Measurements from ENCODE around the gene SERTAD3. TPM values are rescaled to one million over a fixed set of nuclear protein-coding genes. Genes with fewer than 3 reads are reported as not detected.

SERTAD3 gene
- total RNA-seq, 1 donor from 2014 or later: 40.3 TPM

GRCh38 chr19:40421993-40422747 is 22.0 kb downstream of the SERTAD3 start:
- peaks cover 32% of the 10 kb centered on the region for H3K4me1 Mint-ChIP-seq (ENCODE audit: low read depth)
- peak overlapping the region; percentile 84 for H3K27ac Mint-ChIP-seq (ENCODE audit: unreplicated experiment)
- TF ChIP-seq, protein P1, sequence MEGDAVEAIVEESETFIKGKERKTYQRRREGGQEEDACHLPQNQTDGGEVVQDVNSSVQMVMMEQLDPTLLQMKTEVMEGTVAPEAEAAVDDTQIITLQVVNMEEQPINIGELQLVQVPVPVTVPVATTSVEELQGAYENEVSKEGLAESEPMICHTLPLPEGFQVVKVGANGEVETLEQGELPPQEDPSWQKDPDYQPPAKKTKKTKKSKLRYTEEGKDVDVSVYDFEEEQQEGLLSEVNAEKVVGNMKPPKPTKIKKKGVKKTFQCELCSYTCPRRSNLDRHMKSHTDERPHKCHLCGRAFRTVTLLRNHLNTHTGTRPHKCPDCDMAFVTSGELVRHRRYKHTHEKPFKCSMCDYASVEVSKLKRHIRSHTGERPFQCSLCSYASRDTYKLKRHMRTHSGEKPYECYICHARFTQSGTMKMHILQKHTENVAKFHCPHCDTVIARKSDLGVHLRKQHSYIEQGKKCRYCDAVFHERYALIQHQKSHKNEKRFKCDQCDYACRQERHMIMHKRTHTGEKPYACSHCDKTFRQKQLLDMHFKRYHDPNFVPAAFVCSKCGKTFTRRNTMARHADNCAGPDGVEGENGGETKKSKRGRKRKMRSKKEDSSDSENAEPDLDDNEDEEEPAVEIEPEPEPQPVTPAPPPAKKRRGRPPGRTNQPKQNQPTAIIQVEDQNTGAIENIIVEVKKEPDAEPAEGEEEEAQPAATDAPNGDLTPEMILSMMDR (IDR thresholded peaks at IDR 0.05): no peak
- peaks cover 6% of the 10 kb centered on the region for H3K36me3 Mint-ChIP-seq (ENCODE audit: low read depth)
- H3K4me3 Mint-ChIP-seq (ENCODE audit: unreplicated experiment): peak overlapping the region; percentile 4
- no peak for DNase-seq (ENCODE audit: low spot score)
- no peaks in the 10 kb centered on the region for H3K27me3 Mint-ChIP-seq (ENCODE audit: low read depth)
- no peaks in the 10 kb centered on the region for H3K9me3 Mint-ChIP-seq (ENCODE audit: low read depth)

DNA sequence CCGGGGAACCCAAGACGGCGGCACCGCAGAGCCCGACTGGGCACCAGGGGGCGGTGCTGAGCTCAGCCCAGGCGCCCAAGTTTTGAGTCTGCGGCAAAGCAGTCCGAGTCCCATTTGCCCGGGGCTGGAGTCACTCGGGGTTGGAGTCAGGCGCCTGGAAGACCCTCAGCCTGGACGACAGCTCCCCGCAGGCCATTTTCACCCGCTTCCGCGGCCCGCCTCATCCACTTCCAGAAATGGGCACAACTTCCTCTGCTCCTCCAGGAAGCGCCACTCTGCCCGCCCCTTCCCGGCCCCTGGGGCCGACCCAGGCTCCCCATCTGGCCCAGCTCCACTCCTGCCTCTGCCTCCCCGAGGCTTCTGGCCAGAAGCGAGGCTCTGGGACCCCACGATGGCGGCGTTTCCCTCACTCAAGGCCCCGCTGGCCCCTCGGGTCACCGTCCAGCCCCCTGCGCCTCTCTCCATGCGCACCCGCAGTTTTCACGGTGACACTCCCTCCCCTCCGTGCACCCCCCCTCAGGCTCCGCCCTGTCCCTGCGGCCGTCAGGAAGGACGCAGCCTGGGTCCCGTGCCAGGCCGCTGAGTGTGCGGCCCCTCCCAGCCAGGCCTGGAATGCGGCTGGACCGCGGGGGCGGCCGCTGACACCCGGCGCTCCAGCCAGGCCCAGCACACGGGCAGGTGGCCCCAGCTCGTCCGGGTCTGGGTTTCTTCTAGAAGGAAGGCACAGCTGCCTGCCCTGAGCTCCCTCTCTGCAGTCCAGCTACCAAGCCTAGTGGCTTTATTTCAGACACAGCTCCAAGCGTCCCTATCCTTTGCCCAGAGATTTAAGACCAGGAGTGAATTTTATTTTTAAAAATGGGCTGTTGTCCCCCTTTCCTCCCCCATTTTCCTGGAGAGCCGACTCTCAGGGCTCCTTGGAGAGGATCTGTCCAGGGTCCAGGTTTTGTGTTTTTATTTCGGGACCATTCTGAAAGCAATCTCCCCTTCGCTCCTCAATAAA is 23.1 kb downstream of the SERTAD3 start:
- DNase-seq (ENCODE audit: low spot score): peak; percentile 94
- H3K4me1 Mint-ChIP-seq (ENCODE audit: low read depth): peaks cover 32% of the 10 kb centered on the region
- no peaks in the 10 kb centered on the region for H3K9me3 Mint-ChIP-seq (ENCODE audit: low read depth)
- H3K27me3 Mint-ChIP-seq (ENCODE audit: low read depth): no peaks in the 10 kb centered on the region
- peaks cover 6% of the 10 kb centered on the region for H3K36me3 Mint-ChIP-seq (ENCODE audit: low read depth)
- TF ChIP-seq, protein P1 (IDR thresholded peaks at IDR 0.05): peak; percentile 100
- H3K27ac Mint-ChIP-seq (ENCODE audit: unreplicated experiment): peak overlapping the region; percentile 84
- H3K4me3 Mint-ChIP-seq (ENCODE audit: unreplicated experiment): peak overlapping the region; percentile 79

- peaks cover 6% of the 10 kb centered on the region for H3K36me3 Mint-ChIP-seq (ENCODE audit: low read depth)
- DNase-seq (ENCODE audit: low spot score): no peak
- no peaks in the 10 kb centered on the region for H3K9me3 Mint-ChIP-seq (ENCODE audit: low read depth)
- H3K27me3 Mint-ChIP-seq (ENCODE audit: low read depth): no peaks in the 10 kb centered on the region
- H3K4me3 Mint-ChIP-seq (ENCODE audit: unreplicated experiment): peak overlapping the region; percentile 79
- TF ChIP-seq, protein P1 (IDR thresholded peaks at IDR 0.05): no peak
- H3K4me1 Mint-ChIP-seq (ENCODE audit: low read depth): peaks cover 31% of the 10 kb centered on the region
- peak overlapping the region; percentile 84 for H3K27ac Mint-ChIP-seq (ENCODE audit: unreplicated experiment)
Measured at GRCh38 chr19:40420451-40420765, 23.7 kb downstream of the SERTAD3 start.

GRCh38 chr19:40419780-40420179 is 24.4 kb downstream of the SERTAD3 start:
- Mint-ChIP-seq H3K9me3 (ENCODE audit: low read depth) (no peaks in the 10 kb centered on the region), H3K4me3 (ENCODE audit: unreplicated experiment) (no peak overlapping the region), H3K27me3 (ENCODE audit: low read depth) (no peaks in the 10 kb centered on the region), H3K4me1 (ENCODE audit: low read depth) (peaks cover 36% of the 10 kb centered on the region), H3K27ac (ENCODE audit: unreplicated experiment) (no peak overlapping the region), H3K36me3 (ENCODE audit: low read depth) (peaks cover 6% of the 10 kb centered on the region)
- no peak for DNase-seq (ENCODE audit: low spot score)
- TF ChIP-seq, protein P1 (IDR thresholded peaks at IDR 0.05): no peak

GRCh38 chr19:40419066-40419612 is 25.0 kb downstream of the SERTAD3 start:
- Mint-ChIP-seq H3K4me3 (ENCODE audit: unreplicated experiment) (no peak overlapping the region), H3K27ac (ENCODE audit: unreplicated experiment) (no peak overlapping the region), H3K36me3 (ENCODE audit: low read depth) (peaks cover 4% of the 10 kb centered on the region), H3K4me1 (ENCODE audit: low read depth) (peaks cover 39% of the 10 kb centered on the region), H3K27me3 (ENCODE audit: low read depth) (no peaks in the 10 kb centered on the region), H3K9me3 (ENCODE audit: low read depth) (no peaks in the 10 kb centered on the region)
- TF ChIP-seq, protein P1 (IDR thresholded peaks at IDR 0.05): no peak
- DNase-seq (ENCODE audit: low spot score): no peak

Data from chondrocyte (in vitro differentiated cells).